ENCODE results near the gene NKX3-2.

GRCh38 chr4:13537832-13538177, 6.5 kb downstream of the NKX3-2 start:
- TF ChIP-seq CTCF (IDR thresholded peaks at IDR 0.05) (no peak), POLR2A (IDR thresholded peaks at IDR 0.05) (no peak)
